DND-41 (cell line): ENCODE results near the gene MDM1.

Experiments
- ATAC-seq: fragments of 200-7000 bp; cut with Tn5 transposase; 3 replicates; pipeline ENCODE4 v1.9.1; 2021; ENCODE audit warnings: low read depth; ENCODE audit not compliant: insufficient read depth
- DNase-seq: peaks from one replicate; pipeline ENCODE4 v3.0.0-alpha.2; 2020
- H2AFZ ChIP-seq: 2 replicates; pipeline ENCODE4 v1.6.0; 2012; ENCODE audit warnings: low read depth, low read length
- H3K27ac ChIP-seq: 2 replicates; pipeline ENCODE4 v1.5.1; 2012; ENCODE audit warnings: low read length, inconsistent platforms
- H3K27me3 ChIP-seq: fragments of 200-600 bp; sonication (generic); 2 replicates; pipeline ENCODE4 v1.6.0; 2012; ENCODE audit warnings: low read length, mild to moderate bottlenecking, inconsistent platforms; ENCODE audit not compliant: insufficient read depth, poor library complexity
- H3K36me3 ChIP-seq: 2 replicates; pipeline ENCODE4 v1.5.1; 2012; ENCODE audit warnings: low read length, inconsistent platforms; ENCODE audit not compliant: insufficient read depth
- H3K4me1 ChIP-seq: 2 replicates; pipeline ENCODE4 v1.5.1; 2012; ENCODE audit warnings: mild to moderate bottlenecking, low read length; ENCODE audit not compliant: insufficient read depth
- H3K4me2 ChIP-seq: 2 replicates; pipeline ENCODE4 v1.6.0; 2012; ENCODE audit warnings: mild to moderate bottlenecking, moderate library complexity, low read length, inconsistent platforms; ENCODE audit not compliant: insufficient read depth
- H3K4me3 ChIP-seq, 2 experiments: fragments of 200-600 bp in 1 of 2; shearing (Covaris generic) in 1 of 2; 2 replicates each; pipeline ENCODE4 v1.5.1; 2012 to 2016; ENCODE audit warnings: inconsistent platforms in 2 of 2, low read length in 2 of 2, mild to moderate bottlenecking in 2 of 2, low read depth in 1 of 2, moderate library complexity in 1 of 2
- H3K79me2 ChIP-seq: 2 replicates; pipeline ENCODE4 v1.6.0; 2012; ENCODE audit warnings: low read length, inconsistent platforms; ENCODE audit not compliant: insufficient read depth
- H3K9ac ChIP-seq: 2 replicates; pipeline ENCODE4 v1.6.0; 2012; ENCODE audit warnings: low read depth, mild to moderate bottlenecking, inconsistent platforms, low read length, moderate library complexity
- H3K9me3 ChIP-seq: 2 replicates; pipeline ENCODE4 v1.5.1; 2012; ENCODE audit warnings: low read length, moderate library complexity, mild to moderate bottlenecking, inconsistent platforms; ENCODE audit not compliant: insufficient read depth, severe bottlenecking
- H4K20me1 ChIP-seq: 2 replicates; pipeline ENCODE4 v1.6.0; 2012; ENCODE audit warnings: low read length; ENCODE audit not compliant: insufficient read depth
- CTCF ChIP-seq: IDR thresholded peaks from 2 replicates; pipeline ENCODE4 v1.5.1; 2012; ENCODE audit warnings: borderline replicate concordance, low read length, moderate library complexity, mild to moderate bottlenecking; ENCODE audit not compliant: poor library complexity, severe bottlenecking; ENCODE audit errors: extremely low read depth
- EZH2 ChIP-seq: IDR thresholded peaks from 3 replicates; pipeline ENCODE4 v1.6.1; 2012; ENCODE audit warnings: borderline replicate concordance, low read depth, mild to moderate bottlenecking, moderate library complexity, low read length, inconsistent platforms; ENCODE audit not compliant: severe bottlenecking

MDM1 gene

GRCh38 chr12:68310370-68310769, 21.8 kb downstream of the MDM1 start:
- Histone ChIP-seq H3K4me3 (no peak overlapping the region), H3K36me3 (peaks cover 71% of the 10 kb centered on the region), H3K9me3 (no peaks in the 10 kb centered on the region), H3K27ac (no peak overlapping the region), H3K79me2 (no peaks in the 10 kb centered on the region), H3K27me3 (no peaks in the 10 kb centered on the region), H2AFZ (no peak overlapping the region), H4K20me1 (no peaks in the 10 kb centered on the region), H3K9ac (no peak overlapping the region), H3K4me1 (no peaks in the 10 kb centered on the region), H3K4me2 (no peak overlapping the region)
- ATAC-seq: no peak
- no peak for DNase-seq
- TF ChIP-seq EZH2 (no peak), CTCF (no peak)

- Histone ChIP-seq H3K36me3 (peaks cover 65% of the 10 kb centered on the region), H4K20me1 (no peaks in the 10 kb centered on the region), H3K9me3 (no peaks in the 10 kb centered on the region), H3K79me2 (no peaks in the 10 kb centered on the region), H3K4me1 (no peaks in the 10 kb centered on the region), H2AFZ (no peak overlapping the region), H3K27ac (no peak overlapping the region), H3K4me2 (no peak overlapping the region), H3K4me3 (no peak overlapping the region), H3K9ac (no peak overlapping the region), H3K27me3 (no peaks in the 10 kb centered on the region)
- DNase-seq: no peak
- ATAC-seq: no peak
- TF ChIP-seq EZH2 (no peak), CTCF (no peak)
Observed at GRCh38 chr12:68306564-68306963, 25.6 kb downstream of the MDM1 start.

GRCh38 chr12:68305278-68305677, 26.9 kb downstream of the MDM1 start:
- Histone ChIP-seq H3K9ac (no peak overlapping the region), H3K9me3 (no peaks in the 10 kb centered on the region), H3K79me2 (no peaks in the 10 kb centered on the region), H3K4me1 (no peaks in the 10 kb centered on the region), H3K36me3 (peaks cover 61% of the 10 kb centered on the region), H3K4me2 (no peak overlapping the region), H3K4me3 (no peak overlapping the region), H3K27ac (no peak overlapping the region), H3K27me3 (no peaks in the 10 kb centered on the region), H4K20me1 (no peaks in the 10 kb centered on the region), H2AFZ (no peak overlapping the region)
- ATAC-seq: no peak
- no peak for DNase-seq
- TF ChIP-seq CTCF (no peak), EZH2 (no peak)

- Histone ChIP-seq H3K27me3 (no peaks in the 10 kb centered on the region), H3K4me2 (no peak overlapping the region), H3K9me3 (no peaks in the 10 kb centered on the region), H3K36me3 (peaks cover 61% of the 10 kb centered on the region), H2AFZ (no peak overlapping the region), H3K27ac (no peak overlapping the region), H3K4me1 (no peaks in the 10 kb centered on the region), H3K9ac (no peak overlapping the region), H3K79me2 (no peaks in the 10 kb centered on the region), H3K4me3 (no peak overlapping the region), H4K20me1 (no peaks in the 10 kb centered on the region)
- DNase-seq (no peak), ATAC-seq (no peak)
- no peak for TF ChIP-seq EZH2
- no peak for TF ChIP-seq CTCF
Observed at GRCh38 chr12:68304626-68305025, 27.5 kb downstream of the MDM1 start.
